ENCODE data around the gene SEPTIN3.

SEPTIN3 gene, protein sequence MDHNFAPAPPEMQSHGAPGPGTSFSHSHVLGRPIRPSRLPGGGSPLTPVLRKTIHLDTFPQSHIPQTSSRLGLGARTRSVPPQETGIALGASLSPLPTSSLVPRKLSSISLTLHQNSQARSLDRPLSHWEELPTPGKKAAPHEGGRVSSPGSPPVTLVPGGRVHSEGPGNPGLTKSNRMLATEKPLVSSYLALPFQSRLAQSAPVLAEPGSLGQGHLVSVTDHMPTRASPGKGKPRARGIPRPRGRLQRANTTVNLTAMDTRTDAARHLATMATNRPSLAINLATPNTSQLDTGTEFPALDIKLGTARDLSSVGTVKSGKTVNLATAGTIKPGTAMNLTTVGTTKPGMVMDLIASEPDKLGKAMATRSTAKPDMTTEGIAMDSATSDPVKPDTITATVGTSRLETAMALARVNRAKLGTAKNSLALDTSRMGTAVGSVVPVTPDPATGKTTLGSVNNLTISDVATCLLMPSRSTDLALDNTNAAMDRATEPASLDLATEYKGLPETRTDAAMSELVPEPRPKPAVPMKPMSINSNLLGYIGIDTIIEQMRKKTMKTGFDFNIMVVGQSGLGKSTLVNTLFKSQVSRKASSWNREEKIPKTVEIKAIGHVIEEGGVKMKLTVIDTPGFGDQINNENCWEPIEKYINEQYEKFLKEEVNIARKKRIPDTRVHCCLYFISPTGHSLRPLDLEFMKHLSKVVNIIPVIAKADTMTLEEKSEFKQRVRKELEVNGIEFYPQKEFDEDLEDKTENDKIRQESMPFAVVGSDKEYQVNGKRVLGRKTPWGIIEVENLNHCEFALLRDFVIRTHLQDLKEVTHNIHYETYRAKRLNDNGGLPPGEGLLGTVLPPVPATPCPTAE

DNA sequence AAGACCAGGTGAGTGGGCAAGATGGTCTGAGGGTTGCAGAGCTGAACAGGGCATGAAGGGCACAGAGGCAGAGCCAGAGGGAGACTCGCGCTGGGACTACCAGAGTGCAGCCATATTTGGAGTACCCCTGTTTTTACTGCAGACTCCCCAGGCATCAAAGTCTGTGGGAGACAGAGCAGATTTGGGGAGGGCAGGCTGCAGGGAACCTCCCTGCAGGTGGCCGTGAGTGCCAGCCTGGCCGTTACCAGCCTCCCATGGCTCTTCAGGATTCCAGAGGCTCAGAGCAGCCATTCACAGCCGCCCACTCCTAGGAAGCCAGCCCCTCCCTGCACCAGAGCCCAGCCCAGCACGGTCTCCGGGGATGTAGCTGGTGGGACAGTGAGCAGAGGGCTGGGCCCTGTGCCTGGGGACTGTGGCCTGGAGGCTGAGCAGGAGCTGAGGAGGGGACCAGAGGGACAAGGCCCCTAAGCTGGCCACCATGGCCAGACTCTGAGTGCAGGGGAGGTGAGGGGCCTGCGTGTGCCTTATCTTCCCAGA is at the start of gene SEPTIN3:
Gene SEPTIN3, plus strand, starts transcription at position 334 of the 537 bp plus-strand sequence. CDS start 2,050 bp downstream, outside the sequence.
- H3K4me3 ChIP-seq (ENCODE audit: low read depth, low read length) = no peak within 1 kb of the TSS
- in situ Hi-C loops (cut with HindIII; ENCODE audit: low sequenced_read_pairs) = no loop called here
- no peak for DNase-seq (ENCODE audit: low read depth)
- TF ChIP-seq, protein P1, sequence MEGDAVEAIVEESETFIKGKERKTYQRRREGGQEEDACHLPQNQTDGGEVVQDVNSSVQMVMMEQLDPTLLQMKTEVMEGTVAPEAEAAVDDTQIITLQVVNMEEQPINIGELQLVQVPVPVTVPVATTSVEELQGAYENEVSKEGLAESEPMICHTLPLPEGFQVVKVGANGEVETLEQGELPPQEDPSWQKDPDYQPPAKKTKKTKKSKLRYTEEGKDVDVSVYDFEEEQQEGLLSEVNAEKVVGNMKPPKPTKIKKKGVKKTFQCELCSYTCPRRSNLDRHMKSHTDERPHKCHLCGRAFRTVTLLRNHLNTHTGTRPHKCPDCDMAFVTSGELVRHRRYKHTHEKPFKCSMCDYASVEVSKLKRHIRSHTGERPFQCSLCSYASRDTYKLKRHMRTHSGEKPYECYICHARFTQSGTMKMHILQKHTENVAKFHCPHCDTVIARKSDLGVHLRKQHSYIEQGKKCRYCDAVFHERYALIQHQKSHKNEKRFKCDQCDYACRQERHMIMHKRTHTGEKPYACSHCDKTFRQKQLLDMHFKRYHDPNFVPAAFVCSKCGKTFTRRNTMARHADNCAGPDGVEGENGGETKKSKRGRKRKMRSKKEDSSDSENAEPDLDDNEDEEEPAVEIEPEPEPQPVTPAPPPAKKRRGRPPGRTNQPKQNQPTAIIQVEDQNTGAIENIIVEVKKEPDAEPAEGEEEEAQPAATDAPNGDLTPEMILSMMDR (IDR thresholded peaks at IDR 0.05; ENCODE audit: low read depth, low read length, missing control alignments) = no peak

DNA sequence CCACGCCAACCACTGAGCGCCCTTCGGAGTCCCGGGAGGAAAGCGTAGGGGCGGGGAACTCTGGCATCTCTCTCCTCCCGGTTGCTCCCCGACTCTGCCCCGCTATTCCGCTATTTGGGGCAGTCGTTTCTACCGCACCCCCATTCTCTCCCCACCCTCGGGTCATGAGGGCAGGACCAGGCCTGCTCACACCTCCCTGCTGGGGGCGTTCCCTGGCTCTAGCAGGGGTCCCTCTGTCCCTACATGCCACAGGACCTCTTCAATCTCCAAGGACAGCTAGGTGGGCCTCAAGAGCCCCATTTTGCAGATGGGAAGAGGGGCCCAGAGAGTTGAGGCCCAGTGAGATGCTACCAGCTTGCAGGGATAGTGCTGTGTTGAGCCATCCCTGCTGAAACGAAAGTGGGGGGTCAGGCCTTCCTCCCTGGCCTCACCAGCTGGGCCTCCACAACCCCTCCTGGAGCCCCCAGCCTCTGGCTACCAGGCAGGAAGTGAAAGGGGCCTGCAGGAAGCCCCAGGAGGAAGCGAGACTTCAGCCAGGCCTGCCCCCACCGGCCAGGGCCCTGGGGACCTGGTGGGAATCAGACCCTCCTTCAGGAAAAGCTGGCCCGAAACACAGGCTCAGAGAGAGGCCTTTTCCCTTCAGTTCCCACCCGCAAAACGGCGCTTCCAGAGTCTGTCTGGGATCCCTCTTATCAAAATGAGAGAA is 48.8 kb upstream of the SEPTIN3 start:
- no peak overlapping the region for H3K4me3 ChIP-seq (ENCODE audit: low read depth, low read length)
- TF ChIP-seq, protein P1 (IDR thresholded peaks at IDR 0.05; ENCODE audit: low read depth, low read length, missing control alignments) = no peak

DNA sequence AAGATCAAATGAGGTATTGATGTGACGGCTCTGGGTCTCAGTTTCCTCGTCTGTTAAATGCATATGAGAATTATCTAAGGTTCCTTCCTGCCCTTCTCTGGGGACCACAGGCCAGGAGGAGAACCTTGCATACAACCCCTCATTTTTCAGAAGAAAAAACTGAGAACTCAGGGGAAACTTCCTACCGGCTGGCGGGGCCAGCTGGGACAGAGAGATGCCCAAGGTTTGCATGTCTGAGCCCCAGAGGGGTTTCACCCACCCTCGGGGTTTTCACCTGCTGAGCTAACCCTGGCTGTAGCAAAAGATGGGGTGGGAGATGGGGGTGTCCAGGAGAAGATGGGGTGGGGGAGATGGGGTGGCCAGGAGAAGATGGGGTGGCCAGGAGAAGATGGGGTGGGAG is 46.9 kb upstream of the SEPTIN3 start:
- H3K4me3 ChIP-seq (ENCODE audit: low read depth, low read length) = no peak overlapping the region
- in situ Hi-C loops (cut with HindIII; ENCODE audit: low sequenced_read_pairs) = no loop called here
- no peak for DNase-seq (ENCODE audit: low read depth)
- TF ChIP-seq, protein P1 (IDR thresholded peaks at IDR 0.05; ENCODE audit: low read depth, low read length, missing control alignments) = no peak

More for the DNA sequence above, 48.8 kb upstream of the SEPTIN3 start:
- DNase-seq (ENCODE audit: low read depth) = no peak
- in situ Hi-C loops (cut with HindIII; ENCODE audit: low sequenced_read_pairs) = no loop called here

DNA sequence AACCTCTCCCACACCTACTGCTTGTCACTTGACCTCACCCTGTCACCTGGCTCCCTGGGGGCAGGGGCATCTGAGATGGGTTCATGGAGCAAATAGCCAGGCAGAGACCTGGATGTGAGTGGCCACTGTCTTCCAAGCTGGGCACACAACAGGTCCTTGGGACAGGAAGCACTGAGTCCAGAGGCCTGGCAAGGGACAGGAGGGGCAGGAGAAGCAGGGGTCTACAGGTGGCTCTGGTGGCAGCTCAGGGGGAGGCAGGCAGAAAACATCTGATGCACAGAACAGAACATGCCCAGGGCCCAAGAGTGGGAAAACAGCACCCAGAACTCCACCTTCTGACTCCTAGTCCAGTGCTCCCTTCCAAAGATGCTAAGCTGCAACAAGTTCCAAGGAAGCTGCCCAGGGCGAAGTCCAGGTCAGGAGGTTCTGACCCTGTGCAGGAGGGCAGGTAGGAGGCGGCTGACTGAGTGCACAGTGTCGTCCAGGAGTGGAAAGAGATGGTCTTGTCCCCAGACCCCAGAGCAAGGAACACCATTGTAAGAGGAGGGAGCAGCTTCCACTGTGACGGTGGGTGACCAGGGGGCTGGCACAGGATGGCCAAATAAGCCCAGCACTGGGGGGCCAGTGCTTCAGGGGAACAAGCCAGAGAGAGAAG is 46.2 kb upstream of the SEPTIN3 start:
- TF ChIP-seq, protein P1 (IDR thresholded peaks at IDR 0.05; ENCODE audit: low read depth, low read length, missing control alignments) = no peak
- in situ Hi-C loops (cut with HindIII; ENCODE audit: low sequenced_read_pairs) = no loop called here

DNA sequence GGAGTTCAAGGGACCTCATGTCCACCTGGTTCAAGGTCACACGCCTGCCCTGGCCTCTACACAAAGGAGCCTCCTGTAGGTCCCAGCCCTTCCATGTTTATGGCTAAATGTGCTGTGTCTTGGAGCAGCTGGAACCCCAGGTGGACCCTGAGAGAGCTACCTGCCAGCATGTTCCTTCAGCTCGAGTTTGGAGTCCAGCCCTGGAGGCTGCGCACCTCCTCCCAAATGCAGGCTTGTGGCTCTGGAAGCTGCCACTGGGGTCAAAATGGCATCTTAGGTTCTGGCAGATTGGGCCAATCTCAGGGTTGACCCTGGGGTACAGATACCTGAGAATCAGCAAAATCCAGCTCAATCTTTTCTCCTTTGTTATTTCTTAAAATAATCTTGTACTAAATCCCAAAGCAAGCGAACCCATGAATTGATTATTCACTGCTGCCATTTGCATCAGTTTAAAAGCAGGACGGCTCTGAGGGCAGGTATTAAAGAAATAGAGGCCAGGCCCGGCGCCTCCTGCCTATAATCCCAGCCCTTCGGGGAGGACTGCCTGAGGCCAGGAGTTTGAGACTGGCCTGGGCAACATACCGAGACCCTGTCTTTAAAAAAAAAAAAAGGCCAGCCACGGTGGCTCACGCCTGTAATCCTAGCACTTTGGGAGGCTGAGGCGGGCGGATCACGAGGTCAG is 45.5 kb upstream of the SEPTIN3 start:
- TF ChIP-seq, protein P1 (IDR thresholded peaks at IDR 0.05; ENCODE audit: low read depth, low read length, missing control alignments) = no peak
- DNase-seq (ENCODE audit: low read depth) = no peak
- in situ Hi-C loops (cut with HindIII; ENCODE audit: low sequenced_read_pairs) = no loop called here
- no peak overlapping the region for H3K4me3 ChIP-seq (ENCODE audit: low read depth, low read length)

More for the DNA sequence above, 46.2 kb upstream of the SEPTIN3 start:
- no peak for DNase-seq (ENCODE audit: low read depth)
- no peak overlapping the region for H3K4me3 ChIP-seq (ENCODE audit: low read depth, low read length)
